ENCODE measurements around the gene OSTM1. TPM values are rescaled to one million over a fixed set of nuclear protein-coding genes. Genes with fewer than 3 reads are reported as not detected.
A peak's percentile ranks its signal among the peaks of the same experiment; 100 is the strongest.

Gene OSTM1
- total and polyA plus RNA-seq, 2 of the 13 experiments (the other 11 are each of a cell fraction or from before 2014, with no cell fraction given): 8.7 to 20.5 TPM

GRCh38 chr6:108113557-108114519, 39.3 kb upstream of the OSTM1 start:
- Histone ChIP-seq H3K4me1 (ENCODE audit: insufficient read depth, low read length) (peaks cover 18% of the 10 kb centered on the region), H3K4me3 (replicated peaks in 1 of 3; ENCODE audit: insufficient read depth in 1 of 3, low read depth in 2 of 3, low read length in 3 of 3) (peak overlapping the region; percentile 37 to 69 (median 55)), H3K36me3 (replicated peaks in 1 of 2; ENCODE audit: control insufficient read depth in 1 of 2, insufficient read depth in 2 of 2, low read length in 2 of 2) (no peaks in the 10 kb centered on the region), H3K9me3 (ENCODE audit: low read length) (no peaks in the 10 kb centered on the region), H3K9ac (ENCODE audit: insufficient read depth, low read depth, low read length) (no peak overlapping the region), H3K27me3 (ENCODE audit: control insufficient read depth in 1 of 2, insufficient read depth in 2 of 2, low read length in 2 of 2) (peaks cover 3 to 50% of the 10 kb centered on the region in 2 experiments), H4K20me1 (ENCODE audit: insufficient read depth, low read length) (no peaks in the 10 kb centered on the region), H3K79me2 (ENCODE audit: insufficient read depth, low read length) (no peaks in the 10 kb centered on the region), H2AFZ (ENCODE audit: low read length) (peak overlapping the region; percentile 82), H3K4me2 (ENCODE audit: low read depth, low read length) (peak overlapping the region; percentile 79), H3K27ac (ENCODE audit: extremely low read length, insufficient read depth, low read length) (no peak overlapping the region)
- FAIRE-seq (peak; percentile 67), ATAC-seq (peak; percentile 86), DNase-seq (ENCODE audit: low spot score) (peak; percentile 41)
- no TSS peak for BruUV-seq (replicated peaks)
- ChIA-PET POLR2A (no interaction called here), CTCF (ENCODE audit: low intra/inter-chr PET ratio, low total read pairs) (interaction anchor here (0.6 to 2.1 kb wide), 6 partner anchors 21 to 413 kb away, joined by 3 to 26 read pairs (median 3); no protein-coding TSS in a partner anchor)
- in situ Hi-C loops (cut with HindIII; ENCODE audit: extremely low pct_ligation_motif_present, low pct_unique_long_range_greater_than_20kb) (loop anchor here (5.0 kb wide), 2 partner anchors 378 to 413 kb away; no protein-coding TSS in a partner anchor), intact Hi-C loops (cut with micrococcal nuclease; ENCODE audit: unreplicated experiment) (loop anchor here (1.0 to 2.0 kb wide), 4 partner anchors 59 to 412 kb away; partner anchors contain the start of gene SNX3)
- WGBS (ENCODE audit: low lambda C conversion rate): 34% methylated on average over 23 of the region's 39 CpGs
- TF ChIP-seq DNMT1 (CRISPR knock-in tag; IDR thresholded peaks at IDR 0.05) (no peak), MXD3 (CRISPR knock-in tag; IDR thresholded peaks at IDR 0.05) (no peak), ESRRA (CRISPR knock-in tag; IDR thresholded peaks at IDR 0.05; ENCODE audit: low read depth) (peak; percentile 45; the same call in 1 of the 2 replicates), ZNF44 (CRISPR knock-in tag; IDR thresholded peaks at IDR 0.05) (no peak), ATF7 (IDR thresholded peaks at IDR 0.05) (no peak), ATF7 (CRISPR knock-in tag; IDR thresholded peaks at IDR 0.05) (no peak), JUN (CRISPR knock-in tag; IDR thresholded peaks at IDR 0.05) (no peak), HNRNPLL (IDR thresholded peaks at IDR 0.05; ENCODE audit: low read depth, low read length, poor library complexity, severe bottlenecking) (peak; percentile 44), ZBTB42 (CRISPR knock-in tag; IDR thresholded peaks at IDR 0.05) (no peak), ZNF687 (CRISPR knock-in tag; IDR thresholded peaks at IDR 0.05) (peak; percentile 75), ZFP90 (CRISPR knock-in tag; IDR thresholded peaks at IDR 0.05; ENCODE audit: borderline replicate concordance) (no peak), ZNF547 (CRISPR knock-in tag; IDR thresholded peaks at IDR 0.05) (no peak), ZNF501 (CRISPR knock-in tag; IDR thresholded peaks at IDR 0.05) (peak; percentile 58; the same call in 1 of the 2 replicates), NFYC (CRISPR knock-in tag; IDR thresholded peaks at IDR 0.05) (0 out of 2 replicates have a peak, but pooled peaks have one; percentile 5), ZNF350 (CRISPR knock-in tag; IDR thresholded peaks at IDR 0.05; ENCODE audit: borderline replicate concordance, low read depth) (peak; percentile 37; the same call in 1 of the 2 replicates), ZNF800 (CRISPR knock-in tag; IDR thresholded peaks at IDR 0.05) (no peak), RAD21 (CRISPR knock-in tag; IDR thresholded peaks at IDR 0.05) (peak; percentile 35; the same call in 1 of the 2 replicates)
